Nephron progenitor cell (in vitro differentiated cells): Measurements from ENCODE around the gene SMIM34.
"Not testable (repeated sequence)": the region's sequence is repeated elsewhere in the genome, so short reads cannot be mapped to it uniquely, and the experiment has no call there.

ENCODE experiments used
- DNase-seq: peaks from one replicate; pipeline ENCODE4 v3.0.0; 2021
- H3K27ac Mint-ChIP-seq: 2 replicates; pipeline ENCODE4 v1.8.0; 2021; ENCODE audit warnings: mild to moderate bottlenecking, moderate library complexity, mixed read lengths
- H3K27me3 Mint-ChIP-seq: 2 replicates; pipeline ENCODE4 v1.8.0; 2021; ENCODE audit warnings: mild to moderate bottlenecking, low read depth, mixed read lengths; ENCODE audit not compliant: poor library complexity
- H3K36me3 Mint-ChIP-seq: 2 replicates; pipeline ENCODE4 v1.8.0; 2021; ENCODE audit warnings: low read depth, mixed read lengths
- H3K4me1 Mint-ChIP-seq: 2 replicates; pipeline ENCODE4 v1.8.0; 2021; ENCODE audit warnings: mixed read lengths
- H3K4me3 Mint-ChIP-seq: 2 replicates; pipeline ENCODE4 v1.8.0; 2021; ENCODE audit warnings: mild to moderate bottlenecking, moderate library complexity, mixed read lengths
- H3K9me3 Mint-ChIP-seq: 2 replicates; pipeline ENCODE4 v1.8.0; 2021; ENCODE audit warnings: mild to moderate bottlenecking, moderate library complexity, mixed read lengths

SMIM34 gene, protein sequence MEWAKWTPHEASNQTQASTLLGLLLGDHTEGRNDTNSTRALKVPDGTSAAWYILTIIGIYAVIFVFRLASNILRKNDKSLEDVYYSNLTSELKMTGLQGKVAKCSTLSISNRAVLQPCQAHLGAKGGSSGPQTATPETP

DNA sequence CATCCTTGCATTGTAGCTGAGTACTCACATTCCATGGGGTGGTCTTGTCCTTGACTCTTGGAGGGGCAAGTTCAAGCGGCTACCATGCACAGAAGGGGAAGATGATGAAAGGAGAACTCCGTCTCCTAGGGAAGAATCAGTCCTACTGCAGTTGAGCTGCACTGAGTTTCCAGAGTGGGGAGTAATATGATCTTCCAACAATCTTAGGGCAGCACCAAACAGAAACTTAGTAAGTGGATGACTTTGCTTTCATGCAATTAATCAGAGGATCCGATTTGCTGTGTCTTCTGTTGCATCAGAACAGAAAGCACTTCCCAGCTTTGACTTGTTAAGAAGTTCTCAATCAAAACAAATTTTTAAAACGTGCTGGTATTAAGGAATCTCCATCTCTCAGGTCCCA is at the start of gene SMIM34:
TSS of gene SMIM34 (minus strand) at position 147 of the 400 bp plus-strand sequence. CDS start at position 35, 112 bp downstream.
- H3K9me3 Mint-ChIP-seq, H3K27me3 Mint-ChIP-seq, DNase-seq, H3K27ac Mint-ChIP-seq, H3K4me3 Mint-ChIP-seq, H3K4me1 Mint-ChIP-seq, H3K36me3 Mint-ChIP-seq: not testable (repeated sequence)

DNA sequence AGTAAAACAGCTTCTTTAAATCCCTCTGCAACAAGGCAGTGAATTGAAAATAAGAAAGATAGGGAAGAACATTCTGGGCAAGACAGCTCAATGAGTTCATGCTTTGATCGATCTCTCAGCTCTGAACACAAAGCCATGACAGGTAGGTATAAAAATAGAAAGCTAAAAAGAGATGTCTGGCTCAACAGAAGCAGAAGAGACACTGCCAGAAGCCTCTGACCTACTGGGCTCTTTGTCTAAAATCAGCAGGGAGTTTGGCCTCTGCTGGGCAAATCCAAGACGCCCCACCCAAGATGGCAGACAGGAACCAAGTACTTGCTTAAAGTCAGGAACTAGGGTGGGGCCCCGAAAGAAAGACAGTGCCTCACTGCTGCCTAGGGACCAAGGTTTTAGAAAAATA is 43.6 kb upstream of the SMIM34 start:
- not testable (repeated sequence) for H3K27me3 Mint-ChIP-seq, H3K27ac Mint-ChIP-seq, H3K4me3 Mint-ChIP-seq, H3K9me3 Mint-ChIP-seq, H3K36me3 Mint-ChIP-seq, H3K4me1 Mint-ChIP-seq, DNase-seq

DNA sequence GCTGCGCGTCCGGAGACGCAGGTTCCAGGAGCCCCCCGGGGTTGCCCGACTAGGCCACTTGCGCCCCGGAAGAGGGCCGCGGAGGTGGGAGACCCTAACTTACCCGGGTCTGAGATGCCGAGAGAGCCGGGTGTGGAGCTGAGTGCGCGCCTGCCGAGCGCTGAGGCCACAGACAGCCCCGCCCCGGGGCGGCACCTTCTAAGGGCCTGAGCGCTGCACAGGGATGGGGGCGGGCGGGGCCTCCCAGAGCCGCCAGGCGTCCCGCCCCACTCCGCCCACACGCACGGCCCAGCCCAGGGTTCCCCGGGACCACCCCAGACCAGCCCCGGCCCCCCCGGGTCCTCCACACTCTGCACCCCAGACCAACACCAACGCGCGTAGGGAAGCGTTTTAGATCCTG is 35.7 kb upstream of the SMIM34 start:
- H3K36me3 Mint-ChIP-seq, H3K27me3 Mint-ChIP-seq, H3K4me1 Mint-ChIP-seq, H3K4me3 Mint-ChIP-seq, DNase-seq, H3K9me3 Mint-ChIP-seq, H3K27ac Mint-ChIP-seq: not testable (repeated sequence)

DNA sequence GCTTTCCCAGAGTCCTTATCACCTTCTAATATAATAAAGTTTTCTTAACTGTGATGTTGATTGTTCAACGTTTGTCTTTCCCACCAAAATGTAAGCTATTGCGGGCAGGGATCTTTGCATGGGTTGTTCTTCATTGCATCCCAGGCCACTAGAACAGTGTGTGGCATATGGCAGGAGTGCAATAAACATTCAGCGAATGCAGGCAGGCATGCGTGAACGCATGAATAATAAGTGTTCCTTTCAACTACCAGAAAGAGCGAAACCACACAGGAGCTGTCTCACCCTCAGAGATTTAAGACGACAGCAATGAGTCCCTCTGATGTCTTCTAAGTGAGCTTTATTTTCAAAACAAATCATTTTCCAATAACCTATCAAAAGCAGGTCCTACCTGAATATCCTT is 34.5 kb upstream of the SMIM34 start:
- DNase-seq, H3K9me3 Mint-ChIP-seq, H3K4me1 Mint-ChIP-seq, H3K36me3 Mint-ChIP-seq, H3K27ac Mint-ChIP-seq, H3K4me3 Mint-ChIP-seq, H3K27me3 Mint-ChIP-seq: not testable (repeated sequence)

DNA sequence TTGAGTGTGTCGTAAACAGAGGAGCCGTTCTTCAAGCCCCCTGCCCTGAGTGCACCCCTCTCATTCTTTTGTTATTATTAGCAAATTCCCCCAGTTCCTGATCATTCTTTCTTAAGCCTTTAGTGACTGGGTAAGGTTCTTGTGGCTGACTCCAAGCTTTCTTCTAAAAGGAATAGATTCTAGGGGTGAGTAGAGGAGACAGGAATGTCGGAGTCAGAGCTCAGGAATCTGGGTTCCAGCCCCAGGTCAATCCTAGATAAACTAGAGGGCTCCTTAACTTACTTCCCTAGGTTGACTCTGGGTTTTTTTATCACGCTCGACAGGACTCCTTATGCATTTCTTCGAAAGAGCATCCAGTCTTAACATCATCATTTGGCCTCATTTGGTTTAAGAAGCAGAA is 32.4 kb upstream of the SMIM34 start:
- H3K4me3 Mint-ChIP-seq, DNase-seq, H3K4me1 Mint-ChIP-seq, H3K9me3 Mint-ChIP-seq, H3K27ac Mint-ChIP-seq, H3K36me3 Mint-ChIP-seq, H3K27me3 Mint-ChIP-seq: not testable (repeated sequence)

DNA sequence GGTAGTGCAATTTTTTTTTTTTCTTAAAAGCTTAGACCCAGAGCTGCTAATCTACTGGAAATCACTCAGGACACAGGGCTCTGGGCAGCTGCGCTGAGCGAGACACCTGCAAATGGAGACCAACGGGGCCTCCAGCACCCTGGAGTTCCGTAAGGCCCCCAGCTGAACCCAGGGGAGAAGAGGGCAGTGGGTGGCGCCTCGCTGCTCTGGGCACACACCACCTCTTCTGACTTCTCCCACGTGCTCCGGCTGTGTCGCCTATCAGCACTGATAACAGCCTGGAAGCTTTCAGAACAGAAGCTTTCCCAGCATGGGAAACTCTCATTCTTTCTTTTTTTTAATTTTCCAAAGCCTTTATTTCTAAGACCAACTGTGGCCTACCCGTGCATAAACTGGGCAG is 31.9 kb upstream of the SMIM34 start:
- H3K4me1 Mint-ChIP-seq, H3K27me3 Mint-ChIP-seq, H3K27ac Mint-ChIP-seq, H3K9me3 Mint-ChIP-seq, H3K36me3 Mint-ChIP-seq, H3K4me3 Mint-ChIP-seq, DNase-seq: not testable (repeated sequence)

DNA sequence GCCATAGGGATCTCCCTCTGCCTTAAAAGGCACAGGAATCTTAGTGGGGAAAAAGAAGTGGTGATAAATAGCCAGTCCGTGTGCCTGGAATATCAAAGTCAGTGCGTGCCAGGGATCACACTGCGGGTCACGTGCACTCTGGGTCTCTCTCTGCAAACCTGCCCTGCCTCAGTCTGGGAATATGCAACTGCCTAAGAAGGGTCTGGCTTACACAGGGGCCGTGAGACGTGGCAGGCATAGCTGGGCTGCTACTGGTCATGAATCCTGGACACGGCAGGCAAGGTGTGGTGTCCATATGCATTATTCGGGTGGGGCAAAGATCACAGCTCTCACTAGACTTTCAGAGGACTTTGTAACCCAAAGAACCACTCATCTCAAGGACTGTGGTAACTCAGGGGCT is 23.3 kb upstream of the SMIM34 start:
- not testable (repeated sequence) for DNase-seq, H3K27ac Mint-ChIP-seq, H3K4me3 Mint-ChIP-seq, H3K36me3 Mint-ChIP-seq, H3K27me3 Mint-ChIP-seq, H3K4me1 Mint-ChIP-seq, H3K9me3 Mint-ChIP-seq

DNA sequence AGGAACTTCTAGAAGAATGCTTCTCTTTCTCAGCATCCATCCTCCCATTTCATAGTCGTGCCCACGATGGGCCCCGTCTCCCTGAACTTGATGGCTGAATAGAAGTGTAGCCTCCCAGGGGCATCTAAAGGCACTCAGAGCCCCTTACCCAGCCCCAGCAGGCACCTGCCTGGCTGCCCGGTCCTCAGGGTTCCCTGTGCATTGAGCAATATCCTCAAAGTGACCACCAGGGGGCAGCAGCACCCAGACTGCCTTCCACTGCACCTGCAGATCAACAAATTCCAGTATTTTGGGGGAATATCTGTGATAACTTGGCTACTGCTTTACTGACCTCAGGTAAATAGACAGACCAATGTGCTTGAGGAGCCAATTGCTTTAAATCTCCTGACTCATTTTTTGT is 19.7 kb upstream of the SMIM34 start:
- not testable (repeated sequence) for H3K36me3 Mint-ChIP-seq, H3K9me3 Mint-ChIP-seq

DNA sequence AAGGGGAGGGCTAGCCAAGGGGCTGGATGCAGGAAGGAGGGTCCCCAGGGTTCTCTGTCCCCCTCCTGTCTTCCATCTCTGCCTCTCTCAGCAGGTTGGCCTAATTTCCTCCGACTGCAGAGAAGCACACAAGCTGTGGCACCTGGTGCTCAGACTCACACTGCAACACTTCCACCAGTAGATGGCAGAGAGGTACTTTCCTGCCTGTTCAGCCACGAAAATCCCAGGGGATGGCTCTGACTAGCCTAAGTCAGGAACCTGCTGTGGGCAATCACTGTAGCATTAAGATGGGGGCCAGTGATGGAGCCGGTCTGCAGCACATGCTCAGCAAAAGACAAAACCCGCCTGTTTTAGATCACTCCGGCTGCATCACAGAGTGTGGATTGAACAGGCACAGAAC is 6.0 kb upstream of the SMIM34 start:
- H3K36me3 Mint-ChIP-seq, H3K27ac Mint-ChIP-seq, H3K4me1 Mint-ChIP-seq, H3K27me3 Mint-ChIP-seq, H3K4me3 Mint-ChIP-seq, H3K9me3 Mint-ChIP-seq, DNase-seq: not testable (repeated sequence)

More for the DNA sequence above, 19.7 kb upstream of the SMIM34 start:
- H3K27ac Mint-ChIP-seq, H3K4me3 Mint-ChIP-seq, H3K4me1 Mint-ChIP-seq, DNase-seq, H3K27me3 Mint-ChIP-seq: not testable (repeated sequence)

DNA sequence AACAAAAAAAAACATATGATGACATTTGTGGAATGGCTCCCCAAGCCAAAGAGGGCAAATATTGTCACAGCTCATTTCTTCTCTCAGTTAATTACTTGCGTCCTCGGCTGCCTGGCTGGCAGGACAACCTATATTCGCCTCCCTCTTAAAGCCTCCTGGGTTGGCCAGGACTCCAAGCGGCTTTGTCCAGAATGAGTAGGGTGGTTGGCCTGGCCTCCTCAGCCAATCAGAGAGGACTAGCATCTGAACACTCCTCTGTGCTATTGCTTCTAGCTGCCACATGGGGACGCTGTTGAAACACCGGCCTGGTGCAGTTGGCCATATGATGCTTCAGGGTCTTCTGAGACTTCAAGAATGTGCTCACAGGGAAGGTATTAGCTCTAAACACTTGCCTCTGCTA is 4.7 kb upstream of the SMIM34 start:
- not testable (repeated sequence) for H3K4me1 Mint-ChIP-seq, H3K36me3 Mint-ChIP-seq, H3K27me3 Mint-ChIP-seq, H3K9me3 Mint-ChIP-seq, H3K4me3 Mint-ChIP-seq, H3K27ac Mint-ChIP-seq, DNase-seq

DNA sequence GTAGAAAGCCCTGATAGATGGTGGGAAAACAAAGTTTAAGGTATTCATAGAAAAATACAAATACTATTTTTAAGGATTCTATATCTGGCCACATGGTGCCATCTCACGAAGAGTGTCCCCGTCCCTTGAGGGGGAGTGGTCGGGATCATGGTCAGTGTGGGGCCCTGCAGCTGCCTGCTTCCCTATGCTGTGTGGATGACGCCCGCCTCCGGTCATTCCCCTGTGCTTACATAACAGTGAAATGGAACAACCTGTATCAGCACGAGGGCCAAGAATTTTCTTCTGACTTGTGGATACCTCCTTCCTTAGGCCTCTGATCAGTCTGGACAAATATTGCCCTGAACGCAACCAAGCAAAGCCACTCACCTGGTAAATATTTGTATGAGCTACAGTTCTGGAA is 3.6 kb upstream of the SMIM34 start:
- not testable (repeated sequence) for H3K27ac Mint-ChIP-seq, H3K36me3 Mint-ChIP-seq

DNA sequence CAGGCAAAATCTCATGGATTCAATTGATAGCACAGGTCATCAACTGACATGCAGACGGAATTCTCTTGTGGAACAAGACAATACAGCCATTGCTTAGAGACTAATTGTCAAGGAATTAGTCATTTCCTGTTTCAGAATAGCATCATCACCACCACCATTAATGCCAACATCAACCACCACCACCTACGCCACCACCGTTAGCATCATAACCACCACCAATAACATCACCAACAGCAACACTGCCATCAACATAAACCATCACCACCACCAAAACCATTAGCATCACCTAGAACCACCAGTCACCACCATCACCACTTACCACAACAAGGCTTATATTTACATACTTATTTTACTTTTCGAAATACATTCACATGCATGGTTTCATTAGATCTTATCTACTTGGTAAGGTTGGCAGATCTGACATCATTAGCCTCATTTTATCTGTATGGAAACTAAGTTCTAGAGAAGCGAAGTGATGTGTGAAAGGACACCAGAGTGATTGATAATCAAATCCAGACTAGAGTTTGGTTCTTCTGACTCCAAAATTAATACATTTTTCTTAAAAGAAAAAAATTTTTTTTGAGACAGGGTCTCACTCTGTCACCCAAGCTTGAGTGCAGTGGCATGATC is 6.2 kb downstream of the SMIM34 start:
- not testable (repeated sequence) for H3K4me3 Mint-ChIP-seq, DNase-seq, H3K27ac Mint-ChIP-seq

More for the DNA sequence above, 3.6 kb upstream of the SMIM34 start:
- not testable (repeated sequence) for H3K4me1 Mint-ChIP-seq, H3K9me3 Mint-ChIP-seq, H3K4me3 Mint-ChIP-seq, DNase-seq, H3K27me3 Mint-ChIP-seq

DNA sequence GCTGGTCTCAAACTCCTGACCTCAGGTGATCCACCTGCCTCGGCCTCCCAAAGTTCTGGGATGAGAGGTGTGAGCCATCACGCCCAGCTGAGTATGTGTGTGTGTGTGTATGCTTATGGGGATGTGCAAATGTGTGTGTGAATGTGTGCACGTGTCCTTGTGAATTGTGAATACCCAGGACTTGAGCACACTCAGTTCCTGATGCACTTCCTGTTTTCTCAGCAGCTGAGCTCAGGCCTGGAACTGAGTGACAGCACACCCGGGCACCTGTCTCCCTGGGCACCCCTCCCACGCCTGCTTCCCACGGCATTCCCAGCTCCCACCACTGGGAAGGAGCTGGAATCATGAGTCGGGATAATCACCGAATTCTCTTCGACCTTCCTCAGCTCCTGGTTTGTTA is 16.5 kb downstream of the SMIM34 start:
- not testable (repeated sequence) for H3K36me3 Mint-ChIP-seq, H3K4me3 Mint-ChIP-seq, H3K27ac Mint-ChIP-seq, H3K4me1 Mint-ChIP-seq, H3K27me3 Mint-ChIP-seq, H3K9me3 Mint-ChIP-seq, DNase-seq

More for the DNA sequence above, 6.2 kb downstream of the SMIM34 start:
- not testable (repeated sequence) for H3K4me1 Mint-ChIP-seq, H3K36me3 Mint-ChIP-seq, H3K27me3 Mint-ChIP-seq, H3K9me3 Mint-ChIP-seq

DNA sequence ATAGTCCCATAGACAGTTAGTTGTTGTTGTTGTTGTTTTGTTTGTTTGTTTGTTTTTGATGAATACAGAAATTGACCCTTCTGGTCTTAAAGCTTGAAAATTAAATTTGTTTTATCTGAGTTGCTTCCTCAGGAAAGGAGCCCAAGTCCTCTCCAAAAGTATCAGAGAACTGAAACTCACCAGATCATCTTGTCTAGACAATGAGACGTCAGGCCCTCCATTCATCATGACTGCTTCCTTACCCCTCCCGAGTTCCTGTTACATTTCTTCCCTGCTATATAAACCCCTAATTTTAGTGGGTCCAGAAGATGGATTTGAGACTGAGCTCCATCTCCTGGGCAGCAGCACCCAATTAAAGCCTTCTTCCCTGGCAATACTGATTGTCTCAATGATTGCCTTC is 17.1 kb downstream of the SMIM34 start:
- H3K27me3 Mint-ChIP-seq, H3K36me3 Mint-ChIP-seq: not testable (repeated sequence)

DNA sequence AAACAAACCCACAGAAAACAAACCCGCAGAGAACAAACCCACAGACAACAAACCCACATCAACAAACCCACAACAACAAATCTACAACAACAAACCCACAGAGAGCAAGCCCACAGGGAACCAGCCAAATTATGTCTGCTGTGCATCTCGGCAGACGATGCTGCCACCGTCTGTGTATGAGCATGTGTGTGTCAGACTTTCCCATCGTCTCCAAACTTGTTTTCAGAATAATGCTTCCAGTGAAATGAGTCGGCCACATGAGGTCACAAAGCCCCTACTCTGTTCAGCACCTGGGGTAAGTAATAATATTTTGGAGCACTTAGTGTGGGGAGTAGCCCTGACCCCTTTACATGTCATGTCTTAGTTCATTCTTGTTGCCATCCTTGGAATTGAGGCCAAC is 17.6 kb downstream of the SMIM34 start:
- H3K27ac Mint-ChIP-seq, DNase-seq, H3K4me3 Mint-ChIP-seq, H3K27me3 Mint-ChIP-seq, H3K36me3 Mint-ChIP-seq, H3K9me3 Mint-ChIP-seq, H3K4me1 Mint-ChIP-seq: not testable (repeated sequence)

More for the DNA sequence above, 17.1 kb downstream of the SMIM34 start:
- not testable (repeated sequence) for H3K4me1 Mint-ChIP-seq, H3K27ac Mint-ChIP-seq, H3K4me3 Mint-ChIP-seq, H3K9me3 Mint-ChIP-seq, DNase-seq
